Neural progenitor cell (in vitro differentiated cells): Measurements from ENCODE around the gene KIF26B. TPM values are rescaled to one million over a fixed set of nuclear protein-coding genes. Genes with fewer than 3 reads are reported as not detected.

Experiments used
- DNase-seq: peaks from one replicate; pipeline ENCODE4 v3.0.0-alpha.2; 2016; ENCODE audit warnings: low spot score
- H2AFZ ChIP-seq: fragments of 200-600 bp; sonication (generic); replicated peaks from 2 replicates; pipeline ENCODE4 v1.6.1; 2016; ENCODE audit warnings: antibody characterized with exemption
- H3F3A ChIP-seq: fragments of 200-600 bp; sonication (generic); 2 replicates; pipeline ENCODE4 v1.6.1; 2016; ENCODE audit warnings: antibody characterized with exemption, low read depth
- H3K27ac ChIP-seq: fragments of 200-600 bp; sonication (generic); 2 replicates; pipeline ENCODE4 v1.5.1; 2016; ENCODE audit warnings: mild to moderate bottlenecking
- H3K27me3 ChIP-seq: fragments of 200-600 bp; sonication (generic); 2 replicates; pipeline ENCODE4 v1.6.1; 2016; ENCODE audit warnings: mild to moderate bottlenecking, moderate library complexity
- H3K36me3 ChIP-seq: fragments of 200-600 bp; sonication (generic); 2 replicates; pipeline ENCODE4 v1.5.1; 2016
- H3K4me1 ChIP-seq: fragments of 200-600 bp; sonication (generic); 2 replicates; pipeline ENCODE4 v1.6.1; 2016; ENCODE audit warnings: mixed run types
- H3K4me2 ChIP-seq: fragments of 200-600 bp; sonication (generic); 2 replicates; pipeline ENCODE4 v1.6.1; 2016
- H3K4me3 ChIP-seq: fragments of 200-600 bp; sonication (generic); 2 replicates; pipeline ENCODE4 v1.5.1; 2016
- H3K79me2 ChIP-seq: fragments of 200-600 bp; sonication (generic); 2 replicates; pipeline ENCODE4 v1.6.1; 2016; ENCODE audit warnings: low read depth
- H3K9ac ChIP-seq: fragments of 200-600 bp; sonication (generic); 2 replicates; pipeline ENCODE4 v1.6.1; 2016
- H3K9me3 ChIP-seq: fragments of 200-600 bp; sonication (generic); 2 replicates; pipeline ENCODE4 v1.5.1; 2016; ENCODE audit warnings: low read depth
- H4K20me1 ChIP-seq: fragments of 200-600 bp; sonication (generic); 2 replicates; pipeline ENCODE4 v1.6.1; 2016; ENCODE audit warnings: low read depth
- H3K27ac Mint-ChIP-seq: 3 replicates; pipeline ENCODE4 v1.8.0; 2021; ENCODE audit warnings: mixed read lengths
- H3K27me3 Mint-ChIP-seq: 2 replicates; pipeline ENCODE4 v1.8.0; 2022; ENCODE audit warnings: low read depth, mild to moderate bottlenecking, inconsistent platforms, moderate library complexity, mixed read lengths; ENCODE audit not compliant: insufficient read depth
- H3K36me3 Mint-ChIP-seq: 3 replicates; pipeline ENCODE4 v1.8.0; 2021; ENCODE audit warnings: mixed read lengths
- H3K4me1 Mint-ChIP-seq: 3 replicates; pipeline ENCODE4 v1.8.0; 2021; ENCODE audit warnings: mixed read lengths
- H3K4me3 Mint-ChIP-seq: 3 replicates; pipeline ENCODE4 v1.8.0; 2021; ENCODE audit warnings: mild to moderate bottlenecking, moderate library complexity, mixed read lengths
- H3K9me3 Mint-ChIP-seq: 3 replicates; pipeline ENCODE4 v1.8.0; 2020; ENCODE audit warnings: mixed read lengths
- EZH2 ChIP-seq: fragments of 200-600 bp; sonication (generic); IDR thresholded peaks from 2 replicates; pipeline ENCODE4 v1.6.1; 2017; ENCODE audit warnings: antibody characterized with exemption, mild to moderate bottlenecking, moderate library complexity
- EZH2phosphoT487 ChIP-seq: fragments of 200-600 bp; sonication (generic); IDR thresholded peaks from 2 replicates; pipeline ENCODE4 v1.6.1; 2017; ENCODE audit warnings: antibody characterized with exemption
- total RNA-seq: library from RNA; depleted of rRNA; stranded (reverse); fragments of >200 nt; gene quantifications from 2 replicates; pipeline ENCODE4 v1.2.3, GENCODE V29; 2015; ENCODE audit warnings: low replicate concordance
- TF ChIP-seq, protein P1 (sequence below): fragments of 200-600 bp; sonication (generic); IDR thresholded peaks from 2 replicates; pipeline ENCODE4 v1.5.1; 2017; ENCODE audit warnings: antibody characterized with exemption, mild to moderate bottlenecking

Gene KIF26B
- total RNA-seq, 1 donor from 2014 or later: 0.47 TPM

DNA sequence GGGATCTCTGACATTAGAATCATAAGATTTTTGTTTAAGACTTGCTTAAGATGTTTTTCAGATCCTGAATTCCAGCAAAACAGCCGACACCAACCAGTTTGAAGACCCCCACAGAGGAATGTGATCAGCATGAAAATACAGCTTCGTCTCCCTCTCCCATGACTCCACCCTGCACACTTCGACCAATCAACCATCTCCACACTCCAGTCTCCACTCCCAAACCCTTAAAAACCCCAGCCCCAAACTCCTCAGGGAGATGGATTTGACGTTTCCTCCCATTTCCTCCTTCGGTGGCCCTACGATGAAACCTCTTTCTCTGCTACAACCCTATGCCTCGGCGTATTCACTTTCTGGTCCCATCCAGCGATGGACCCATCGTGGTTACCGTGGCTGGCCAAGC, 30.1 kb upstream of the KIF26B start:
- peaks cover 11% of the 10 kb centered on the region for H3K36me3 Mint-ChIP-seq
- Histone ChIP-seq H3K9me3 (no peaks in the 10 kb centered on the region), H3K27ac (no peak overlapping the region), H3K4me1 (peaks cover 5% of the 10 kb centered on the region), H3K4me3 (no peak overlapping the region), H3F3A (no peaks in the 10 kb centered on the region), H3K79me2 (no peaks in the 10 kb centered on the region), H2AFZ (no peak overlapping the region), H3K27me3 (no peaks in the 10 kb centered on the region), H3K9ac (no peak overlapping the region), H3K36me3 (no peaks in the 10 kb centered on the region), H3K4me2 (no peak overlapping the region), H4K20me1 (no peaks in the 10 kb centered on the region)
- H3K27me3 Mint-ChIP-seq: peaks cover 2% of the 10 kb centered on the region
- no peak overlapping the region for H3K4me3 Mint-ChIP-seq
- peaks cover 8% of the 10 kb centered on the region for H3K4me1 Mint-ChIP-seq
- no peak overlapping the region for H3K27ac Mint-ChIP-seq
- no peaks in the 10 kb centered on the region for H3K9me3 Mint-ChIP-seq
- no peak for DNase-seq
- TF ChIP-seq EZH2phosphoT487: no peak
- TF ChIP-seq, protein P1, sequence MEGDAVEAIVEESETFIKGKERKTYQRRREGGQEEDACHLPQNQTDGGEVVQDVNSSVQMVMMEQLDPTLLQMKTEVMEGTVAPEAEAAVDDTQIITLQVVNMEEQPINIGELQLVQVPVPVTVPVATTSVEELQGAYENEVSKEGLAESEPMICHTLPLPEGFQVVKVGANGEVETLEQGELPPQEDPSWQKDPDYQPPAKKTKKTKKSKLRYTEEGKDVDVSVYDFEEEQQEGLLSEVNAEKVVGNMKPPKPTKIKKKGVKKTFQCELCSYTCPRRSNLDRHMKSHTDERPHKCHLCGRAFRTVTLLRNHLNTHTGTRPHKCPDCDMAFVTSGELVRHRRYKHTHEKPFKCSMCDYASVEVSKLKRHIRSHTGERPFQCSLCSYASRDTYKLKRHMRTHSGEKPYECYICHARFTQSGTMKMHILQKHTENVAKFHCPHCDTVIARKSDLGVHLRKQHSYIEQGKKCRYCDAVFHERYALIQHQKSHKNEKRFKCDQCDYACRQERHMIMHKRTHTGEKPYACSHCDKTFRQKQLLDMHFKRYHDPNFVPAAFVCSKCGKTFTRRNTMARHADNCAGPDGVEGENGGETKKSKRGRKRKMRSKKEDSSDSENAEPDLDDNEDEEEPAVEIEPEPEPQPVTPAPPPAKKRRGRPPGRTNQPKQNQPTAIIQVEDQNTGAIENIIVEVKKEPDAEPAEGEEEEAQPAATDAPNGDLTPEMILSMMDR: no peak
- no peak for TF ChIP-seq EZH2

DNA sequence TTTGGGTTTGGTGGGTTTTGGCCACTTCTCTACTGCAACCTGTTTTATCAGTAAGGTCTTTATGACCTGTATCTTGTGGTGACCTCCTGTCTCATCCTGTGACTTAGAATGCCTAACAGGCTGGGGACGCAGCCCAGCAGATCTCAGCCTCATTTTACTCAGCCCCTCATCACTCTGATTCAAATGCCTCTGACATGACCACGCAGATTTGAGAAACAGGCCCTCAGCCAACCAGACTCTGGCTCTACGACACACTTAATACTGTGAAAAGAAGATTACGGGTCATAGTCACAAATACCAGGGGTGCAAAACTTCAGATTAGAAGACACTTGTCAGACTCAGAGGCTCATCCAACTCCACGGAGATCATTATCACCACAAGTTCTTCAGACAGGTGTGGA, 28.3 kb upstream of the KIF26B start:
- no peak overlapping the region for H3K4me2 ChIP-seq
- TF ChIP-seq, protein P1: no peak
- TF ChIP-seq EZH2 (no peak), EZH2phosphoT487 (no peak)
- DNase-seq: no peak
- Mint-ChIP-seq H3K4me3 (no peak overlapping the region), H3K27ac (no peak overlapping the region), H3K4me1 (peaks cover 17% of the 10 kb centered on the region), H3K9me3 (no peaks in the 10 kb centered on the region), H3K27me3 (peaks cover 2% of the 10 kb centered on the region), H3K36me3 (peaks cover 11% of the 10 kb centered on the region)
- no peak overlapping the region for H3K27ac ChIP-seq
- H2AFZ ChIP-seq: no peak overlapping the region
- no peaks in the 10 kb centered on the region for H3K79me2 ChIP-seq
- no peaks in the 10 kb centered on the region for H3K9me3 ChIP-seq
- H3K36me3 ChIP-seq: no peaks in the 10 kb centered on the region
- no peaks in the 10 kb centered on the region for H3F3A ChIP-seq
- H3K9ac ChIP-seq: no peak overlapping the region
- no peaks in the 10 kb centered on the region for H3K27me3 ChIP-seq
- no peaks in the 10 kb centered on the region for H4K20me1 ChIP-seq
- H3K4me1 ChIP-seq: peaks cover 10% of the 10 kb centered on the region
- H3K4me3 ChIP-seq: no peak overlapping the region

DNA sequence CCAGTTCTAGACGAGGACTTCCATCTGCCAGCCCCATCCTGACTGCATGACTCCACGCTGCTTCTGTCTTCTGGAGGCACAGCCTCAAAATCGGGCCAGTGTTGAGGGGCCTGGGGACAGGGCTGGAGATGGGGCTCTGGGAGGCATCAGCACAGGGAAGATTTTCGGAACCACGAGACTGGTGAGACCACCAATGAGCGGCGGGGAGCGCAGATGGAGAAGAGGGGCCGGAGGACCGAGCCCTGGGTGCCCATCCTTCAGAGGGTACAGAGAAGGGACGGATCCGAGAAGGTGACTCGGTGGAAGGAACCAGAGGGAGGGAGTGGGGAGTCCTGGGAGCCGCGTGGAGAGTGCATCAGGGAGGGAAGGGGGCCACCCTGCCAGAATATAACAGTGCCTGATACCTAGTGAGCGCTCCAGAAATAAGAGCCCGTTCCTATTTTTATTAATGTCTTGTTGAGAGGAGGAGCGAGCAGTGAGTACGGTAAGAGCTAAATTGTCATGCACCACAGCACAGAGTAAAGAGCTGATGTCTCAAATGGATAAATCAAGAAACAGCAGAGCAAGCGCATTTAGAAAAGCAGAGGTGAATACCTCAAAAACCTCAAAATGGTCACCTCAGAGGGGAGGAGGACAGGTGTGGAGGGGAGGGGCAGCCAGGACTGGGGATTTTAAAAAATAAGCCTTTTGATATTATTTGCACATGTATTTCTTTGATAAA, 26.2 kb upstream of the KIF26B start:
- no peak for TF ChIP-seq EZH2phosphoT487
- TF ChIP-seq, protein P1: no peak
- no peak for TF ChIP-seq EZH2
- H3K36me3 Mint-ChIP-seq: peaks cover 8% of the 10 kb centered on the region
- Histone ChIP-seq H3F3A (no peaks in the 10 kb centered on the region), H3K4me2 (no peak overlapping the region), H3K27me3 (no peaks in the 10 kb centered on the region), H3K4me3 (no peak overlapping the region), H4K20me1 (no peaks in the 10 kb centered on the region), H3K9me3 (no peaks in the 10 kb centered on the region), H3K27ac (no peak overlapping the region), H3K4me1 (peaks cover 10% of the 10 kb centered on the region), H3K36me3 (no peaks in the 10 kb centered on the region), H3K79me2 (no peaks in the 10 kb centered on the region), H3K9ac (no peak overlapping the region), H2AFZ (no peak overlapping the region)
- peaks cover 17% of the 10 kb centered on the region for H3K4me1 Mint-ChIP-seq
- H3K4me3 Mint-ChIP-seq: no peak overlapping the region
- no peak for DNase-seq
- no peaks in the 10 kb centered on the region for H3K9me3 Mint-ChIP-seq
- no peak overlapping the region for H3K27ac Mint-ChIP-seq
- H3K27me3 Mint-ChIP-seq: peaks cover 4% of the 10 kb centered on the region
